Measurements from ENCODE around the gene STPG4. TPM values are rescaled to one million over a fixed set of nuclear protein-coding genes. Genes with fewer than 3 reads are reported as not detected.

The STPG4 gene
- total RNA-seq, 1 experiment from 2014 or later = 0.79 TPM

DNA sequence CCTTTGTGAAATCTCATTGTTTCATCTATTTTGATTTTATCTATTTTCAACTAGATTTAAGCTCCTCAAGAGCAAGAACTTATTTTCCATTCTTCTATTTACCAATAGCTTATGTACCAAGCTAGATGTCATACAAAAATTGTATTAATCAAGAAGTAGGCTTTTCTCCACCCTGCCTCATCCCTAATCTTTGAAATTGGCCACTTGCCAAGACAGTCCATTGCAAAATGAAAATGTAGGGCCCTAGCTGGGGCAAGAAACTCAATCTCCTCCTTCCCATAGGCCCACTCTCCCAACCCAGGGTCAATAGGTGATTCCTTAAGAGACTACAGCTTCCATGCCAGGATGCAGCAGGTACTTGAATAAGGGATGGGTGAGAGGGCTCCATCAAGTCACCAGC is 39.3 kb upstream of the STPG4 start:
- peaks cover 42% of the 10 kb centered on the region for H3K4me1 ChIP-seq
- no peak overlapping the region for H3K4me3 ChIP-seq (ENCODE audit: low read depth, low read length)
- H3K27me3 ChIP-seq (replicated peaks; ENCODE audit: control insufficient read depth, insufficient read depth, low read length) = no peaks in the 10 kb centered on the region
- ChIA-PET CTCF (interaction anchor here (0.6 kb wide), 1 partner anchor 15 kb away, joined by 3 read pairs; no protein-coding TSS in a partner anchor), POLR2A (interaction anchor here (1.0 kb wide), 1 partner anchor 115 kb away, joined by 3 read pairs; no protein-coding TSS in a partner anchor)
- no peak overlapping the region for H3K4me3 Mint-ChIP-seq (ENCODE audit: unreplicated experiment)
- intact Hi-C loops (cut with micrococcal nuclease; ENCODE audit: unreplicated experiment) = no loop called here
- H3K4me1 Mint-ChIP-seq (ENCODE audit: low read depth, unreplicated experiment) = peaks cover 53% of the 10 kb centered on the region
- no TSS peak for BruUV-seq (replicated peaks)
- H3K36me3 Mint-ChIP-seq (ENCODE audit: insufficient read depth, unreplicated experiment) = peaks cover 4% of the 10 kb centered on the region
- peak overlapping the region; percentile 88 for H3K27ac Mint-ChIP-seq (ENCODE audit: unreplicated experiment)
- no peaks in the 10 kb centered on the region for H3K36me3 ChIP-seq (ENCODE audit: control insufficient read depth, insufficient read depth, low read length)
- H3K9me3 Mint-ChIP-seq (ENCODE audit: unreplicated experiment) = no peaks in the 10 kb centered on the region
- H3K27me3 Mint-ChIP-seq (ENCODE audit: insufficient read depth, unreplicated experiment) = no peaks in the 10 kb centered on the region
- no peaks in the 10 kb centered on the region for H3K9me3 ChIP-seq
- TF ChIP-seq, protein P1, sequence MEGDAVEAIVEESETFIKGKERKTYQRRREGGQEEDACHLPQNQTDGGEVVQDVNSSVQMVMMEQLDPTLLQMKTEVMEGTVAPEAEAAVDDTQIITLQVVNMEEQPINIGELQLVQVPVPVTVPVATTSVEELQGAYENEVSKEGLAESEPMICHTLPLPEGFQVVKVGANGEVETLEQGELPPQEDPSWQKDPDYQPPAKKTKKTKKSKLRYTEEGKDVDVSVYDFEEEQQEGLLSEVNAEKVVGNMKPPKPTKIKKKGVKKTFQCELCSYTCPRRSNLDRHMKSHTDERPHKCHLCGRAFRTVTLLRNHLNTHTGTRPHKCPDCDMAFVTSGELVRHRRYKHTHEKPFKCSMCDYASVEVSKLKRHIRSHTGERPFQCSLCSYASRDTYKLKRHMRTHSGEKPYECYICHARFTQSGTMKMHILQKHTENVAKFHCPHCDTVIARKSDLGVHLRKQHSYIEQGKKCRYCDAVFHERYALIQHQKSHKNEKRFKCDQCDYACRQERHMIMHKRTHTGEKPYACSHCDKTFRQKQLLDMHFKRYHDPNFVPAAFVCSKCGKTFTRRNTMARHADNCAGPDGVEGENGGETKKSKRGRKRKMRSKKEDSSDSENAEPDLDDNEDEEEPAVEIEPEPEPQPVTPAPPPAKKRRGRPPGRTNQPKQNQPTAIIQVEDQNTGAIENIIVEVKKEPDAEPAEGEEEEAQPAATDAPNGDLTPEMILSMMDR (IDR thresholded peaks at IDR 0.05; ENCODE audit: insufficient read depth in 1 of 2, low read depth in 1 of 2, low read length in 1 of 2, severe bottlenecking in 1 of 2, unreplicated experiment in 1 of 2) = no peak
- no peak for DNase-seq

DNA sequence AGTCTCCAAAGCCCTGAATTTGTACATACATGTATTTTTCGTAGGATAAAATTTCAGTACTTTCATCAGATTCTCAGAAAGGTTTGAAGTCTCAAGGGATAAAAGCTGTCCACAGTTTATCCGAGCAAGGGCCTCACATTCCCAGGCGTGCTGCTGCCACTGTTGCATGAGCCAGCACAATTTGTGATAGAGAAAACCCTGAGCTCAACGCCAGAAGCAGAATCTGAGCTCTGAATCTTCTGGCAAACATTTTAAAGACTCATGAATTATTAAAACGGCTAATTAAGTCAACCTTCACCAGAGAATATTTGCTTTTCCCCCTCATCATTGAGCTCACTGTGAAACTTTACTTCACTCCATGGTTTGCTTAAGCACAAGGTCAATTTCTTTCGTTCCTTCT is 38.5 kb upstream of the STPG4 start:
- BruUV-seq (replicated peaks) = TSS peak; percentile 68
- peak overlapping the region; percentile 88 for H3K27ac Mint-ChIP-seq (ENCODE audit: unreplicated experiment)
- H3K36me3 ChIP-seq (ENCODE audit: control insufficient read depth, insufficient read depth, low read length) = no peaks in the 10 kb centered on the region
- H3K27me3 ChIP-seq (replicated peaks; ENCODE audit: control insufficient read depth, insufficient read depth, low read length) = no peaks in the 10 kb centered on the region
- TF ChIP-seq, protein P1 (IDR thresholded peaks at IDR 0.05; ENCODE audit: insufficient read depth in 1 of 2, low read depth in 1 of 2, low read length in 1 of 2, severe bottlenecking in 1 of 2, unreplicated experiment in 1 of 2) = no peak
- H3K9me3 Mint-ChIP-seq (ENCODE audit: unreplicated experiment) = no peaks in the 10 kb centered on the region
- H3K9me3 ChIP-seq = no peaks in the 10 kb centered on the region
- peaks cover 50% of the 10 kb centered on the region for H3K4me1 Mint-ChIP-seq (ENCODE audit: low read depth, unreplicated experiment)
- H3K4me3 ChIP-seq (ENCODE audit: low read depth, low read length) = no peak overlapping the region
- peaks cover 4% of the 10 kb centered on the region for H3K36me3 Mint-ChIP-seq (ENCODE audit: insufficient read depth, unreplicated experiment)
- POLR2A ChIA-PET = interaction anchor here (1.0 kb wide), 1 partner anchor 115 kb away, joined by 3 read pairs; no protein-coding TSS in a partner anchor
- CTCF ChIA-PET = no interaction called here
- H3K4me3 Mint-ChIP-seq (ENCODE audit: unreplicated experiment) = no peak overlapping the region
- intact Hi-C loops (cut with micrococcal nuclease; ENCODE audit: unreplicated experiment) = no loop called here
- DNase-seq = no peak
- peaks cover 42% of the 10 kb centered on the region for H3K4me1 ChIP-seq
- H3K27me3 Mint-ChIP-seq (ENCODE audit: insufficient read depth, unreplicated experiment) = no peaks in the 10 kb centered on the region

DNA sequence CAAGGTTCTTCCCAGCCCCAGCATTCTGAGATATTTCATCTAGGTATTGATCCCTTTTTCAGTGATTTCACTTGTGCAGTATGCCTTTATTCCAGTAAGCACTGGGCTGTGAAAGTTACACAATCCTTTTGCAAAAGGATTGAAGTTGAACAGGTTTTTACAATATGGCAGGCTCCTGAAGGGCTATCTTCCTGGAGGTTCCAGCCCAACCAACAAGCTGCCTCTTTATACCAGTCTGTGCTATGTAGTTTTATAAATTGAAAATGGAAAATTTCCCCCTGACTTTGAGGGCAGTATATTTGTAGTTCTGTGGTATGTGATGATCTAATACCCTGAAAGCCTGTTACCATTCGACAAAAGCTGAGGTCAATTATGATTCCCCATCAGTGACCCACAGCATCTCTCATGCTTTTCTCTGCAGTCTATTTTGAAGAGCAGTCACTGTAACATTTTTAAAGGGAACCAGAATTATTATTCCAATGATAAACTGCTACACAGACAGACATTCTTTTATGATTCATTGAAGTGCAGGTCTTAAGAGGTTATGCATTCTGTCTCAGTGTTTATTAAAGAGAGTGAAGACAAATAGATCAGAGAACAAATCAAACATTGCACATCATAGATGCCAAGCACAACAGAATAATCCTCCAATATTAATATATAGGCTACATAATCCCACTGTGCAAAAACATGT is 35.2 kb upstream of the STPG4 start:
- CTCF ChIA-PET = no interaction called here

More for the DNA sequence above, 35.2 kb upstream of the STPG4 start:
- Mint-ChIP-seq H3K4me1 (ENCODE audit: low read depth, unreplicated experiment) (peaks cover 54% of the 10 kb centered on the region), H3K27ac (ENCODE audit: unreplicated experiment) (peak overlapping the region; percentile 18), H3K9me3 (ENCODE audit: unreplicated experiment) (no peaks in the 10 kb centered on the region), H3K4me3 (ENCODE audit: unreplicated experiment) (peak overlapping the region; percentile 22), H3K36me3 (ENCODE audit: insufficient read depth, unreplicated experiment) (no peaks in the 10 kb centered on the region), H3K27me3 (ENCODE audit: insufficient read depth, unreplicated experiment) (no peaks in the 10 kb centered on the region)
- intact Hi-C loops (cut with micrococcal nuclease; ENCODE audit: unreplicated experiment) = no loop called here
- TF ChIP-seq, protein P1 (IDR thresholded peaks at IDR 0.05; ENCODE audit: insufficient read depth in 1 of 2, low read depth in 1 of 2, low read length in 1 of 2, severe bottlenecking in 1 of 2, unreplicated experiment in 1 of 2) = no peak
- Histone ChIP-seq H3K9me3 (no peaks in the 10 kb centered on the region), H3K36me3 (ENCODE audit: control insufficient read depth, insufficient read depth, low read length) (no peaks in the 10 kb centered on the region), H3K4me3 (ENCODE audit: low read depth, low read length) (no peak overlapping the region), H3K27me3 (replicated peaks; ENCODE audit: control insufficient read depth, insufficient read depth, low read length) (no peaks in the 10 kb centered on the region), H3K4me1 (peaks cover 42% of the 10 kb centered on the region)
- DNase-seq = peak in 1 of 2 experiments; percentile 44
- BruUV-seq (replicated peaks) = no TSS peak
- POLR2A ChIA-PET = interaction anchor here (0.6 kb wide), 1 partner anchor 37 kb away, joined by 9 read pairs; no protein-coding TSS in a partner anchor
